CD4-positive, alpha-beta memory T cell (primary cell): Measurements from ENCODE around the gene GKN2. TPM values are rescaled to one million over a fixed set of nuclear protein-coding genes. Genes with fewer than 3 reads are reported as not detected.

Source experiments
- CTCF ChIA-PET: fragments of 350-600 bp; sonication (Branson Sonifier 250); formaldehyde crosslinking; loops from one replicate; lab custom pipeline; 2021; ENCODE audit warnings: inconsistent platforms; ENCODE audit not compliant: partially characterized antibody; lab: Charles Lee
- POLR2A ChIA-PET: fragments of 350-600 bp; sonication (Branson Sonifier 250); formaldehyde crosslinking; loops from one replicate; lab custom pipeline; 2021; ENCODE audit not compliant: partially characterized antibody; lab: Charles Lee
- DNase-seq, 5 donors: peaks; one replicate each; pipeline versions ENCODE4 v3.0.0 to v3.0.0-alpha.2; 2020 to 2022; ENCODE audit warnings: mixed read lengths in 1 of 5
- H3K27ac ChIP-seq: one replicate; pipeline ENCODE4 v1.7.0; 2013; ENCODE audit warnings: low read depth, low read length
- H3K27me3 ChIP-seq: 2 replicates; pipeline ENCODE4 v1.7.0; 2013; ENCODE audit warnings: mild to moderate bottlenecking, low read length, moderate library complexity; ENCODE audit not compliant: insufficient read depth
- H3K36me3 ChIP-seq: 2 replicates; pipeline ENCODE4 v1.7.0; 2013; ENCODE audit warnings: mild to moderate bottlenecking, low read length, moderate library complexity; ENCODE audit not compliant: insufficient read depth
- H3K4me1 ChIP-seq: 2 replicates; pipeline ENCODE4 v1.7.0; 2013; ENCODE audit warnings: mild to moderate bottlenecking, low read length, moderate library complexity; ENCODE audit not compliant: insufficient read depth
- H3K4me3 ChIP-seq, 2 donors: one replicate each; pipeline ENCODE4 v1.7.0; 2013; ENCODE audit warnings: low read length in 2 of 2, mild to moderate bottlenecking in 1 of 2
- H3K9me3 ChIP-seq, 2 donors: one replicate each; pipeline ENCODE4 v1.7.0; 2013; ENCODE audit warnings: low read length in 2 of 2, control low read depth in 1 of 2; ENCODE audit not compliant: control insufficient read depth in 1 of 2
- H3K27ac Mint-ChIP-seq, 7 donors: one replicate each; pipeline ENCODE4 v1.8.0; 2020 to 2021; ENCODE audit warnings: mixed read lengths in 7 of 7, mild to moderate bottlenecking in 6 of 7, inconsistent platforms in 3 of 7, moderate library complexity in 3 of 7
- H3K27me3 Mint-ChIP-seq, 2 donors: one replicate each; pipeline ENCODE4 v1.8.0; 2020 to 2021; ENCODE audit warnings: mixed read lengths in 2 of 2
- H3K36me3 Mint-ChIP-seq, 2 donors: one replicate each; pipeline ENCODE4 v1.8.0; 2020 to 2021; ENCODE audit warnings: mixed read lengths in 2 of 2, inconsistent platforms in 1 of 2, mild to moderate bottlenecking in 1 of 2
- H3K4me1 Mint-ChIP-seq, 4 donors: one replicate each; pipeline ENCODE4 v1.8.0; 2020 to 2021; ENCODE audit warnings: mixed read lengths in 4 of 4, mild to moderate bottlenecking in 1 of 4
- H3K4me3 Mint-ChIP-seq, 8 donors: one replicate each; pipeline ENCODE4 v1.8.0; 2020 to 2021; ENCODE audit warnings: mixed read lengths in 8 of 8, mild to moderate bottlenecking in 7 of 8, moderate library complexity in 6 of 8, inconsistent platforms in 3 of 8
- H3K9me3 Mint-ChIP-seq, 8 donors: one replicate each; pipeline ENCODE4 v1.8.0; 2020 to 2021; ENCODE audit warnings: mixed read lengths in 8 of 8, mild to moderate bottlenecking in 5 of 8, inconsistent platforms in 3 of 8, moderate library complexity in 1 of 8
- intact Hi-C: fragments of 100-400 bp; cut with micrococcal nuclease; formaldehyde crosslinking; loops from one replicate; pipeline ENCODE4 v1.15.1; 2023
- polyA plus RNA-seq, 2 donors: library from polyadenylated mRNA; unstranded; fragments of 300-500 nt; fragmentation: Illumina TruSeq; gene quantifications; one replicate each; pipeline ENCODE4 v1.2.3, GENCODE V29; 2021
- total RNA-seq, 2 experiments: library from RNA; stranded (reverse); gene quantifications; one replicate each; pipeline ENCODE4 v1.2.3, GENCODE V29; 2021

Gene GKN2
- total and polyA plus RNA-seq, 4 experiments from 2014 or later = not detected

DNA sequence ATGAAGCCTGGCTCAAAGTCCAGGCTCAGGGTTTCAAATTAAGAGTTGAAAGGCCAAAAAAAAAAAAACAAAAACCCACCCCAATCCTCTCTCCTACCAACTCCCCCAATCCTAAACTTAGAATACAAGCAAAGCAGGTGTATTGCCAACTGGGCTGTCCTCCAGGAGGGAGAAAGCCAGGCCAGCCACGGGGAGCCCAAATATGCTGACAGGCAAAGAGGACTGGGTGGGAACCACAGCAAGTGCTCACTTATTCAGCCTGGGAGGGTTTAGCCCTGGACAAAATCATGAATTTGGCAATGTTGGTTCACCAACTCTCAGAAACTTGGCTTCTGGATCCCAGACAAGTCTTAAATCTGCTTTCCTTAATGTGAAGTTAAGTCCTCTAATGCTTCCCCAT is 36.5 kb downstream of the GKN2 start:
- Mint-ChIP-seq H3K4me3 (no peak overlapping the region), H3K4me1 (peaks cover 0 to 5% (median 4%) of the 10 kb centered on the region in 4 donors), H3K27me3 (no peaks in the 10 kb centered on the region), H3K36me3 (no peaks in the 10 kb centered on the region), H3K27ac (no peak overlapping the region), H3K9me3 (no peaks in the 10 kb centered on the region)
- no peaks in the 10 kb centered on the region for H3K27me3 ChIP-seq
- H3K27ac ChIP-seq = no peak overlapping the region
- no peaks in the 10 kb centered on the region for H3K9me3 ChIP-seq
- POLR2A ChIA-PET = no interaction called here
- CTCF ChIA-PET = interaction anchor here (1.2 kb wide), 1 partner anchor 207 kb away, joined by 8 read pairs; no protein-coding TSS in a partner anchor
- H3K36me3 ChIP-seq = no peaks in the 10 kb centered on the region
- intact Hi-C loops = no loop called here
- H3K4me1 ChIP-seq = peaks cover 29% of the 10 kb centered on the region
- no peak overlapping the region for H3K4me3 ChIP-seq
- DNase-seq = no peak

GRCh38 chr2:68915393-68915792 is 37.3 kb downstream of the GKN2 start:
- no peaks in the 10 kb centered on the region for H3K27me3 Mint-ChIP-seq
- no peak overlapping the region for H3K4me3 Mint-ChIP-seq
- intact Hi-C loops = no loop called here
- peaks cover 37% of the 10 kb centered on the region for H3K4me1 ChIP-seq
- no peak overlapping the region for H3K4me3 ChIP-seq
- no peaks in the 10 kb centered on the region for H3K9me3 Mint-ChIP-seq
- H3K4me1 Mint-ChIP-seq = peaks cover 3 to 10% (median 6%) of the 10 kb centered on the region in 4 donors
- POLR2A ChIA-PET = no interaction called here
- no peak overlapping the region for H3K27ac ChIP-seq
- no peak for DNase-seq
- H3K36me3 Mint-ChIP-seq = no peaks in the 10 kb centered on the region
- no peaks in the 10 kb centered on the region for H3K9me3 ChIP-seq
- H3K27ac Mint-ChIP-seq = no peak overlapping the region
- no peaks in the 10 kb centered on the region for H3K36me3 ChIP-seq
- CTCF ChIA-PET = interaction anchor here (0.7 to 5.0 kb wide), 6 partner anchors 10 to 427 kb away, joined by 5 to 47 read pairs (median 8); no protein-coding TSS in a partner anchor
- no peaks in the 10 kb centered on the region for H3K27me3 ChIP-seq

- ChIA-PET POLR2A (interaction anchor here (1.5 to 2.2 kb wide), 4 partner anchors 11 to 450 kb away, joined by 3 to 7 read pairs (median 4); no protein-coding TSS in a partner anchor), CTCF (interaction anchor here (0.9 to 5.0 kb wide), 9 partner anchors 12 to 450 kb away, joined by 3 to 47 read pairs (median 7); no protein-coding TSS in a partner anchor)
- no peak for DNase-seq
- Histone ChIP-seq H3K27ac (no peak overlapping the region), H3K9me3 (no peaks in the 10 kb centered on the region), H3K4me1 (peaks cover 57% of the 10 kb centered on the region), H3K27me3 (no peaks in the 10 kb centered on the region), H3K36me3 (no peaks in the 10 kb centered on the region), H3K4me3 (no peak overlapping the region)
- Mint-ChIP-seq H3K27ac (no peak overlapping the region), H3K4me3 (no peak overlapping the region), H3K36me3 (no peaks in the 10 kb centered on the region), H3K4me1 (peaks cover 22 to 26% (median 23%) of the 10 kb centered on the region in 4 donors), H3K9me3 (no peaks in the 10 kb centered on the region), H3K27me3 (no peaks in the 10 kb centered on the region)
- intact Hi-C loops = no loop called here
Measured at GRCh38 chr2:68913359-68913758, 39.3 kb downstream of the GKN2 start.

GRCh38 chr2:68912732-68913131 is 40.0 kb downstream of the GKN2 start:
- Mint-ChIP-seq H3K4me3 (no peak overlapping the region), H3K27me3 (no peaks in the 10 kb centered on the region), H3K9me3 (no peaks in the 10 kb centered on the region), H3K27ac (no peak overlapping the region), H3K36me3 (no peaks in the 10 kb centered on the region), H3K4me1 (peaks cover 28 to 32% (median 30%) of the 10 kb centered on the region in 4 donors)
- Histone ChIP-seq H3K4me3 (no peak overlapping the region), H3K36me3 (no peaks in the 10 kb centered on the region), H3K9me3 (no peaks in the 10 kb centered on the region), H3K4me1 (peaks cover 64% of the 10 kb centered on the region), H3K27me3 (no peaks in the 10 kb centered on the region), H3K27ac (peak overlapping the region; percentile 16)
- DNase-seq = peak; percentile 41 to 51 (median 48)
- intact Hi-C loops = no loop called here
- CTCF ChIA-PET = interaction anchor here (0.6 to 5.0 kb wide), 8 partner anchors 13 to 449 kb away, joined by 3 to 47 read pairs (median 10); no protein-coding TSS in a partner anchor
- POLR2A ChIA-PET = interaction anchor here (0.9 to 2.2 kb wide), 8 partner anchors 12 to 445 kb away, joined by 3 to 7 read pairs (median 6); partner anchors contain the start of genes APLF, ARHGAP25 and FBXO48

DNA sequence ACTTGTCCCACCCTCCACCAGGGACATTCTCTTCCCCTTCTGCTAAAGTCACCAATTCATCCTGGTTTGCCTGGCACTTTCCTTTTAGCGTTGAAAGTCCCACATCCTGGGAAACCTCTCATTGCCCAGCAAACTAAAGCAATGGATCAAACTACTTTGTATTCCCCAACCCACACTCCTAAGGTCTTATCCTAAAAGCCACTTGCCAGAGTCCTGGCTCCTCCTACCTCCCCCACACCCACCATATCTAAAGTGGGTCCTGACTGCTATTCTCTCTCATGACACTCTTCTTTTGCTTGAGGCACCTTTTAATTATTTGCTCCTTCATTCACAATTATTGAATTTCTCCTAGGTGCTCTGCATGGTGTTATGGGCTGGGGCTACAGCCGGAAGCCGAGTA is 40.6 kb downstream of the GKN2 start:
- H3K4me3 ChIP-seq = no peak overlapping the region
- Mint-ChIP-seq H3K9me3 (no peaks in the 10 kb centered on the region), H3K27ac (no peak overlapping the region), H3K27me3 (no peaks in the 10 kb centered on the region), H3K4me3 (no peak overlapping the region), H3K4me1 (peaks cover 33 to 36% (median 34%) of the 10 kb centered on the region in 4 donors), H3K36me3 (no peaks in the 10 kb centered on the region)
- H3K4me1 ChIP-seq = peaks cover 70% of the 10 kb centered on the region
- no peaks in the 10 kb centered on the region for H3K27me3 ChIP-seq
- no peak for DNase-seq
- H3K27ac ChIP-seq = no peak overlapping the region
- intact Hi-C loops = no loop called here
- ChIA-PET POLR2A (interaction anchor here (0.9 to 2.2 kb wide), 9 partner anchors 13 to 445 kb away, joined by 3 to 7 read pairs (median 5); partner anchors contain the start of genes APLF, ARHGAP25 and FBXO48), CTCF (interaction anchor here (1.0 to 5.0 kb wide), 10 partner anchors 14 to 449 kb away, joined by 3 to 47 read pairs (median 7); no protein-coding TSS in a partner anchor)
- H3K36me3 ChIP-seq = no peaks in the 10 kb centered on the region
- H3K9me3 ChIP-seq = no peaks in the 10 kb centered on the region

DNA sequence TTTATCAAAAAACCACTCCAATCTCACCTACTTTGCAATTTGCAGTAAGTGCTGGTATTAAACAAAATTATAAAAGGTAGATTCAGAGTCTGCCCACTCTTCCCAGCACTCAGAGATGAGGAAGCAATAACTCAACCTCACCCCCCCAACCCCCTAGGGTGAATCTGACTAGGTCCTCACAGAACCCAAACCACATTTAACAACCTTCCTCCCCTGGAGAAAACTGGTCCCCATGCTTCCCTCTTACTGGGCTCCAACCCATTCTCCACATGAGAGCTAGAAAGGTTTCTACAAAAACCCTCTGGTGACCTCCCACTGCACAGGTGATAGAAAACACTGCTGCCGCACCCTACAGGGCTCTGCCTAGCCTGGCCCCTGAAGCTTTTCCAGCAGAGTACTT is 41.0 kb downstream of the GKN2 start:
- no peaks in the 10 kb centered on the region for H3K9me3 Mint-ChIP-seq
- Histone ChIP-seq H3K4me3 (no peak overlapping the region), H3K36me3 (no peaks in the 10 kb centered on the region), H3K4me1 (peaks cover 71% of the 10 kb centered on the region), H3K27ac (peak overlapping the region; percentile 0), H3K9me3 (no peaks in the 10 kb centered on the region), H3K27me3 (no peaks in the 10 kb centered on the region)
- H3K36me3 Mint-ChIP-seq = no peaks in the 10 kb centered on the region
- H3K27ac Mint-ChIP-seq = peak overlapping the region in 1 of 7 donors; percentile 68
- CTCF ChIA-PET = interaction anchor here (0.7 to 5.0 kb wide), 10 partner anchors 14 to 448 kb away, joined by 3 to 47 read pairs (median 6); no protein-coding TSS in a partner anchor
- POLR2A ChIA-PET = interaction anchor here (0.9 to 2.2 kb wide), 7 partner anchors 13 to 444 kb away, joined by 3 to 7 read pairs (median 5); partner anchors contain the start of genes APLF and FBXO48
- H3K27me3 Mint-ChIP-seq = no peaks in the 10 kb centered on the region
- intact Hi-C loops = no loop called here
- DNase-seq = no peak
- no peak overlapping the region for H3K4me3 Mint-ChIP-seq
- peaks cover 34 to 39% (median 36%) of the 10 kb centered on the region in 4 donors for H3K4me1 Mint-ChIP-seq

DNA sequence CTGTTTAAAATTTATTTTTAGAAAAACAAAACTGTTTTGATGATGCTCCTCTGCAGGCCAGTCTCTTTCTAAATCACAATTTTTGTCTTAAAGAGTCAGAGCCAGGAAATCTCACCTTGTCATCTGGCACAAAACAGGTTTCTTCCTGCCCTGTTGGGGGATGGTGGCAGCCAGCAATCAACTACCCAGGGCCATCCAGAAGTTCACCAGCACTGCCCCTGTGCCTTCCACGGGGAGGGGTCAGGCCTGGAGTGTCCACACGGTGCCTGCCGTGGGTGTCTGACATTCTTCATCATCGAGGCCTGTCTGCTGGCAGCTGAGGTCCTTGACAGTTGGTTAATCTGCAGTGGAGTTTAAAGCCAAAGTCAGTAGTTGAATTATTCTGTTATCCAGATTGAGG is 41.4 kb downstream of the GKN2 start:
- Histone ChIP-seq H3K36me3 (no peaks in the 10 kb centered on the region), H3K4me3 (no peak overlapping the region), H3K27me3 (no peaks in the 10 kb centered on the region), H3K27ac (peak overlapping the region; percentile 0), H3K9me3 (no peaks in the 10 kb centered on the region), H3K4me1 (peaks cover 76% of the 10 kb centered on the region)
- POLR2A ChIA-PET = interaction anchor here (1.1 to 2.2 kb wide), 3 partner anchors 145 to 162 kb away, joined by 3 to 7 read pairs (median 4); no protein-coding TSS in a partner anchor
- Mint-ChIP-seq H3K4me3 (peak overlapping the region in 3 of 8 donors; percentile 16 to 27 (median 26)), H3K36me3 (no peaks in the 10 kb centered on the region), H3K27me3 (no peaks in the 10 kb centered on the region), H3K27ac (peak overlapping the region in 2 of 7 donors; percentile 15 to 16), H3K4me1 (peaks cover 34 to 42% (median 36%) of the 10 kb centered on the region in 4 donors), H3K9me3 (no peaks in the 10 kb centered on the region)
- CTCF ChIA-PET = interaction anchor here (0.7 to 5.0 kb wide), 10 partner anchors 15 to 448 kb away, joined by 3 to 47 read pairs (median 6); no protein-coding TSS in a partner anchor
- intact Hi-C loops = no loop called here
- DNase-seq = no peak
